HG02884 (cell line): ENCODE measurements around the gene EOLA2.
"Not testable (repeated sequence)": the region's sequence is repeated elsewhere in the genome, so short reads cannot be mapped to it uniquely, and the experiment has no call there.

Experiments used
- ATAC-seq: cut with Tn5 transposase; IDR thresholded peaks from one replicate; pipeline ENCODE4 v1.9.1; 2021; ENCODE audit warnings: mild to moderate bottlenecking, moderate library complexity; ENCODE audit not compliant: unreplicated experiment

EOLA2 gene

DNA sequence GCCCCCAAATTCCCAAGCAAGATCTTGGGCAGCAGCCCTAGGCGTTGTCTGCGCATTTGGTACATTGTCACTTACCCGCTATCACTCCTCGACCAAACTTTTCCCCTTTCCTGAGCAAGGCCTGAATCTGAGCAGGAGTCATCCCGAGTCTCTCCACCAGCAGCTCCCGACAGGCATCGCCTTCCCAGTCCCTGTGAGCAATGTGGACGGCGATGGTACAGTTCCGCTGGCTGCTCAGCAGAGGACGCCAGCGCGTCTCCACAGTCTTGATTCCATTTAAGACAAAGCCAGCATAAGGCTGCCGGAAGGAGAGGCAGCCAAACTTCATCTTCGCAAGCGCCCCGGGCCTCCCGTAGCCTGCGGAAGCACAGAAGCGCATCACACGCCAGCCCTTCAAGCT, 4.7 kb downstream of the EOLA2 start:
- not testable (repeated sequence) for ATAC-seq

GRCh38 chrX:149932970-149933369, 5.3 kb downstream of the EOLA2 start:
- not testable (repeated sequence) for ATAC-seq

- not testable (repeated sequence) for ATAC-seq
These were observed 6.1 kb downstream of the EOLA2 start for GRCh38 chrX:149932150-149932549.

DNA sequence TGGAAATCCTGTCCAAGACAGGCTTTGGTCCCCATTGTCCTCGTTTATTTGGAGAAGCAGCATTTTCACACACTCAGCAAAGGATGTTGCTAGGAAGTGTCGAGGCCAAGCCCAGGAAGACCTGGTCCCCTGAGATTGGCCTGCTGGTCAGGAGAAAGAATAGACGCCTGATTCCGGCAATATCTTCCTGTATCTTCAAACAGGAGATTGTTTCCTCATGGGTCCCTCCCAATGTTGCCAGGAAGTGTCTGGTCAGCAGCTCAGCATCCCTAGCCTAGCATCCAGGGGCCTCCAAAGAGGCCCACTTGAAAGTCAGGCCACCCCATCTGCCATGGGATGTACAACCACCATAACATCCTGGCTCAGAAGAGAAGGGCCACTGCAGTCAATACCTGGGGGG, 6.9 kb downstream of the EOLA2 start:
- not testable (repeated sequence) for ATAC-seq

- not testable (repeated sequence) for ATAC-seq
These were observed 8.9 kb downstream of the EOLA2 start, which contains the start of gene HSFX4 for GRCh38 chrX:149929400-149929799. HSFX4 (plus strand) TSS chrX:149929573; CDS start chrX:149929645, 72 bp downstream.

- ATAC-seq, result not testable (repeated sequence)
These were observed 9.7 kb downstream of the EOLA2 start for GRCh38 chrX:149928635-149929034.

DNA sequence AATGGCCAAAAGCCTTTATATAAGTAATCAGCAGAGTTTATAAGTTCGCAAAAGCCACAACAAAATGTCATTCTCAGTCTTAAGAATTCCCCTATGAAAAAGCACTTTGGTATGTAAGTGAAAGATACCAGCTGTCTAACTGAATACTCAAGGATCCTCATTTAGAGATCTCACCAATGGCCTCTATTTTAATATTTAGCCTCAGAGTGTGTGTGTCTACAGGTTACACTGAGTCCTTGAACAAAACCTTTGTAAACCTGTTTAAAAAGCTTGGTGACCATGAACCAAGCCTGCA, 10.4 kb downstream of the EOLA2 start:
- ATAC-seq, result peak; percentile 45

GRCh38 chrX:149927245-149927963, 10.9 kb downstream of the EOLA2 start:
- ATAC-seq, result peak; percentile 64

DNA sequence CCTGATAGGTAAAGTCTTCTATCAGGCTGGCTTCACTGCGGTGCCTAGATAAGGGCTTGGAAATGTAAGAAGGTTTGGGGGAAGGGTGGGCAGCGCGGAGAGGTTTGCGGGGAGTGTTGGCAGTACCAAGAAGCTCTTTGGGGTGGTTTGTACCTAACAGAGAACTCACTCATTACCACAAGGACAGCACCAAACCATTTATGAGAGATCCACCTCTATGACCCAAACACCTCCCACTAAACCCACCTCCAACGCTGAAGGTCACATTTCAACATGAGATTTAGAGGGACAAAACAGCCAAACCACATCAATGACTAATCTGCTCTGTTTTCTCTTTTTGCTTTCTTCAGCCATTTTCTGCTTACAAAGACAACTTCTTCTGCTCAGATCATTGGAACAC, 13.9 kb downstream of the EOLA2 start:
- not testable (repeated sequence) for ATAC-seq

DNA sequence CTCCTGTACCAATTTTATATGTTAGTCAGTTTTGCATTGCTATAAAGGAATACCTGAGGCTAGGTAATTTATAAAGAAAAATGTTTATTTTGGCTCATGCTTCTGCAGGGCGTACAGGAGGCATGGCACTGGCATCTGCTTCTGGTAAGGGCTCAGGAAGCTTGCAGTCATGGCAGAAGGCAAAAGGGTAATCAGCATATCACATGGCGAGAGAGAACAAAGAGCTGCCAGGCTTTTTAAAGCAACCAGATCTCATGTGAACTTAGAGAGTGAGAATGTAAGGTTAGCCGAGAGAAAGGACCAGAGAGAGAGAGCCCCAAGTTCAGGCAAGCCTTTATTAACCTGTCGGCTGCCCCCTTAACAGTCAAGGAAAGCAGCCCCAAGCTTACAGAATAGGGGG, 14.5 kb downstream of the EOLA2 start:
- ATAC-seq, result not testable (repeated sequence)

DNA sequence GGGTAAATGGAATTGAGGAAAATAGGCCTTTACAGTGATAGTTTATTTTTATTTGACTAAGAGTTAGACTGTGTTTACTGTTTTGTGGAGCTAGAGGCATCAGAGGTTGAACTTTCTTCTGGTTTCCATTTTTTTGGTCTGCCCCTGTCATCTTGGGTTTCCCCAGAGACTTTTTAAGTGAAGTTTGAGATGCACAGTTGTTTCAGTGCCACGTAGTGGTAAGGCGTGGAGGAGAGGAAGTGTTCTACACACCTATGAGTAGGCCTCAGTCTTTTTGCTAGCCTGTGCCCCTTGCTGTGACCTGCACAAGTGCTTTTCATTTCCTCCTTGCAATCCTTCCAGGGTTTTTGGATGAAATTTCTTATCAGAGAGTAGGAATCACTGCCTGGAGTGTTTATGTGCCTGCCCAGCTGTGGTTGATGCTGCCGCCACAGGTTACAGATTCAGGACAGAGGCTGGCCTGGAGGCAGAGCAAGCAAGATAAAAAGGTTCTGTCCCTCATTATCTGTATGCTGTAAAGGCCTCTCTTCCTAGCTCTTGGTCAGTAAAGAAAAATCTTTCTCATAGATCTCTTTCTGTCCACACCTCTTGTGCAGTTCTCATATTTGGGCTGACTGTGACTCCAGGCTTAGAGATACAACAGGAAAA, 21.4 kb downstream of the EOLA2 start:
- peak; percentile 95 for ATAC-seq

- no peak for ATAC-seq
These were observed 28.1 kb downstream of the EOLA2 start for GRCh38 chrX:149910178-149910695.

GRCh38 chrX:149909324-149910177, 28.7 kb downstream of the EOLA2 start:
- no peak for ATAC-seq

GRCh38 chrX:149908727-149909126, 29.6 kb downstream of the EOLA2 start:
- ATAC-seq, result no peak

- ATAC-seq, result peak; percentile 75
These were observed 30.0 kb downstream of the EOLA2 start for GRCh38 chrX:149908308-149908707.

DNA sequence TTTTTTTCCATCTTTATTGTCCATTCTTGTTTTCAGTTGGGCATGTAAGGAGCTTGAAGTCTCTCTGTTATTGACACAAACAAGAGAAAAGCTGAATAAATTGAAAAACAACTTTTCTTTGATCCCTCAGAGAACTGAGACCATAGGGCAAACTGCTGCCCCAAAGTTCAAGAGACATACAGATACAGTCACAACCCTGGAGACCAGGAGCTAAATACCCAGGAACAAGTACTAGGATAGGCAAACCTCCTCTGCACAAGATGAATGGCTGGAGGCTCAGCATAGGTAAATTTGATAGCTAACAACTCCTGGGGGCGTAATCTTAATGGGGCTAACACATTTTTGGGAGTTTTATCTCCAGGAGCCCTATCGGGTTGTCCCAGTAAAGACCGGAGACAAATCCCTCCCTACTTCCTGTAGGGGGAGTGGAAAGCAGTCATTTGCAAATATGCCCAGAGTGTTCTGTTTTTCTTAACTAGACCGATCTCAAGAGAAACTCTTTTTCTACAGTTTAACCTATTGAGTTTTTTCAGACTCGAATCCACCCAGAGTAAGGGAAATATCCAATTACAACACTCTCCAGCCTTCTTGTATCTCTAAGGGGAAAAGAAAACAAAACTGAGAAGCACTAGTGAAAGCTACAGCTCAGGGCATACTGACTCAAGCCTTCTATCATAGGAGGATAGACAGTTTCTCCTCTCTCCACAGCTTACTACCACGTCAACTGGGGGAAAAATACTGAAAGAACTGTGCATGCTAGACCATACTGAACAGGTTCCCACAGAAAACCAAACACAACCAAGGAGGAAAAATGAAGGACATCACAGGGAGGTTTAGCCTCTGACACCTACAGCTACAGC, 34.2 kb downstream of the EOLA2 start:
- peak; percentile 77 for ATAC-seq

DNA sequence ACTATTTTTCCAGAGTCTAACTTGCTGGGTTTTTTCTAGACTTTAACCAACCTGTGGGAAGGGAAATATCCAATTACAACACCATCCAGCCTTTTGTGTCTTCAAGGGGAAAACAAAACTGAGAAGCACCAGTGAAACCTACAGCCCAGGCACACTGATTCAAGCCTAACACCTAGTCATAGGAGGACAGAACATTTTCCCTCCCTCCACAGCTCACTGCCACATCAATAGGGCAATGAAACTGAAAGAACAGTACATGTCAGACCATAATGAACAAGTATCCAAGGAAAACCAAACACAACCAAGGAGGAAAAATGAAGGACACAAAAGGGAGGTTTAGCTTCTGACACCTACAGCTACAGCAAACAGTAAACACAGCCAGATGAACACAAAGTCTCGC, 39.7 kb downstream of the EOLA2 start:
- ATAC-seq, result no peak

- ATAC-seq, result not testable (repeated sequence)
These were observed 47.5 kb downstream of the EOLA2 start for GRCh38 chrX:149890828-149891227.
